ENCODE results near the gene ACY1.

DNA sequence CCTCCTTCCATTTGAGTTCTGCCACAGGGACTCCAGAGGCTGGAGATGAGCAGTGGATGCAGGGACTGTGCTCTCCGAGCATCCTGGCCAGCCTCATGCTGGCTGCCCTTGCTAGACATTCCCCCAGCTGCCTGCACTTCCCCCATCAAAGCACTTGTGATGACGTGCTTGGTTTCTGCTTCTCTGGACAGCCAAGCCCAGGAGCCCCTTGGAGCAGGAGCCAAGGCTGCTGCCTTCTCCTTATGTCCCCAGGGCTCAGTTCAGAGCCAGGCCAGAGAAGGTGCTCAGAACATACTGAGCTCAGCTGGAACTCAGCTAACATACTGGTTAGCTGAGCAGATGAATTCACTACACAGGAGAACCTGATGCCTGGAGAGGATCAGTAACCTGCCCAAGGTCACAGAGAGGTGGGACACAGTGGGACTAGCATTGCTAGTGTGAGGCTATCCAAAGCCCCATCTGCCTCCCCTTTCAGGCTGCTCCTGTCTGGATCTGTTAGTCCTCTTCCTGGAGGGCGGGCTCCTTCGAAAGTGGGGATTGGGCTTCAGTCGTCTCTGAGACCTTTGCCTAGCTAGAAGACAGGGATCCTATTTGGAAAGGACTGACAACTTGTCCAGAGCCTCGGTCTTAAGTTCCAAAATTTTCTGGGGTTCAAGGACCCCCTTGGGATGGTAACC is 20.3 kb upstream of the ACY1 start:
- TF ChIP-seq, protein P1, sequence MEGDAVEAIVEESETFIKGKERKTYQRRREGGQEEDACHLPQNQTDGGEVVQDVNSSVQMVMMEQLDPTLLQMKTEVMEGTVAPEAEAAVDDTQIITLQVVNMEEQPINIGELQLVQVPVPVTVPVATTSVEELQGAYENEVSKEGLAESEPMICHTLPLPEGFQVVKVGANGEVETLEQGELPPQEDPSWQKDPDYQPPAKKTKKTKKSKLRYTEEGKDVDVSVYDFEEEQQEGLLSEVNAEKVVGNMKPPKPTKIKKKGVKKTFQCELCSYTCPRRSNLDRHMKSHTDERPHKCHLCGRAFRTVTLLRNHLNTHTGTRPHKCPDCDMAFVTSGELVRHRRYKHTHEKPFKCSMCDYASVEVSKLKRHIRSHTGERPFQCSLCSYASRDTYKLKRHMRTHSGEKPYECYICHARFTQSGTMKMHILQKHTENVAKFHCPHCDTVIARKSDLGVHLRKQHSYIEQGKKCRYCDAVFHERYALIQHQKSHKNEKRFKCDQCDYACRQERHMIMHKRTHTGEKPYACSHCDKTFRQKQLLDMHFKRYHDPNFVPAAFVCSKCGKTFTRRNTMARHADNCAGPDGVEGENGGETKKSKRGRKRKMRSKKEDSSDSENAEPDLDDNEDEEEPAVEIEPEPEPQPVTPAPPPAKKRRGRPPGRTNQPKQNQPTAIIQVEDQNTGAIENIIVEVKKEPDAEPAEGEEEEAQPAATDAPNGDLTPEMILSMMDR (conservative IDR thresholded peaks at IDR 0.05; ENCODE audit: low read length) = no peak
- no peak for TF ChIP-seq EZH2phosphoT487 (IDR thresholded peaks at IDR 0.05; ENCODE audit: borderline replicate concordance, low read depth, low read length)

Measured in OCI-LY7 (cell line).